ENCODE measurements around the gene ZNF689. TPM values are rescaled to one million over a fixed set of nuclear protein-coding genes. Genes with fewer than 3 reads are reported as not detected.
"Not testable (repeated sequence)": the region's sequence is repeated elsewhere in the genome, so short reads cannot be mapped to it uniquely, and the experiment has no call there.

The ZNF689 gene
- total and polyA plus RNA-seq, 2 of the 4 experiments (the other 2 are of a cell fraction) = 2.7 to 2.9 TPM

DNA sequence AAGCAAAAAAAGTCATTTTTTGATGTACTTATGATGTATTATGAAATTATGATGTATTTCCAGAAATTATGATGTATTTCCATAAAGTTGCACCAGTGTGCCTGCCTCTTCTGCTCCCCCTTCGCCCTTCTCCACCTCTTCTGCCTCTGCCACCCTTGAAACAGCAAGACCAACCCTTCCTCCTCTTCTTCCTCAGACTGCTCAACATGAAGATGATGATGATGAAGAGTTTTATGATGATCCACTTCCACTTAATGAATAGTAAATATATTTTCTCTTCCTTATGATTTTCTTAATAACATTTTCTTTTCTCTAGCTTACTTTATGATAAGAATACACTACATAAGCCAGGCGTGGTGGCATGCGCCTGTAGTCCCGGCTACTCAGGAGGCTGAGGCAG lies 17.3 kb downstream of the ZNF689 start:
- no peaks in the 10 kb centered on the region for H3K9me3 ChIP-seq (ENCODE audit: control insufficient read depth, insufficient read depth, low read length)
- H3K79me1 ChIP-seq (ENCODE audit: low read depth in 1 of 2, low read length in 2 of 2) = no peaks in the 10 kb centered on the region; a peak in 1 of 4 replicates
- no peak overlapping the region for H4K5ac ChIP-seq (ENCODE audit: low read depth, low read length)
- ATAC-seq (ENCODE audit: low read depth) (no peak), DNase-seq (no peak)
- POLR2A ChIA-PET (ENCODE audit: unreplicated experiment) = no interaction called here
- no peak overlapping the region for H4K91ac ChIP-seq (ENCODE audit: insufficient read depth, low read depth, low read length)
- H3K4me3 ChIP-seq (ENCODE audit: insufficient read depth, low read depth, low read length) = no peak overlapping the region
- in situ Hi-C loops (cut with MboI; ENCODE audit: low sequenced_read_pairs) = no loop called here
- dilution Hi-C loops (cut with HindIII; ENCODE audit: low sequenced_read_pairs, unreplicated experiment) = no loop called here
- no peak overlapping the region for H3K4me2 ChIP-seq (ENCODE audit: low read depth, low read length)
- BruUV-seq (replicated peaks) = no TSS peak
- H3K4me1 ChIP-seq (ENCODE audit: control insufficient read depth, insufficient read depth, low read length) = no peaks in the 10 kb centered on the region
- no peak overlapping the region for H2BK120ac ChIP-seq (ENCODE audit: low read depth, low read length)
- no CpG with 5 or more reads among the region's 4 CpGs for WGBS, 2 experiments (ENCODE audit: extremely low coverage in 2 of 2, insufficient read length in 1 of 2)
- no peak overlapping the region for H2BK5ac ChIP-seq (ENCODE audit: low read depth, low read length, poor library complexity, severe bottlenecking)
- no peak overlapping the region for H3K4ac ChIP-seq (ENCODE audit: low read depth, low read length)
- CTCF ChIA-PET = interaction anchor here (0.6 kb wide), 1 partner anchor 66 kb away, joined by 3 read pairs; no protein-coding TSS in a partner anchor
- H3K9me1 ChIP-seq (ENCODE audit: insufficient read depth, low read length) = no peaks in the 10 kb centered on the region
- no peaks in the 10 kb centered on the region for H3K27me3 ChIP-seq (ENCODE audit: control insufficient read depth, insufficient read depth, low read length)
- intact Hi-C loops (cut with micrococcal nuclease) = no loop called here
- H3K14ac ChIP-seq (replicated peaks; ENCODE audit: low read depth, low read length) = no peak overlapping the region
- no peak overlapping the region for H2AK5ac ChIP-seq (ENCODE audit: low read depth, low read length)
- no peak overlapping the region for H2BK15ac ChIP-seq (ENCODE audit: low read depth, low read length)
- H4K8ac ChIP-seq (ENCODE audit: low read depth in 2 of 2, low read length in 2 of 2) = no peak overlapping the region
- H3K36me3 ChIP-seq (ENCODE audit: control insufficient read depth, insufficient read depth, low read length) = no peaks in the 10 kb centered on the region
- TF ChIP-seq POLR2A (IDR thresholded peaks at IDR 0.05; ENCODE audit: low read depth, low read length) = no peak
- H3K56ac ChIP-seq (ENCODE audit: extremely low read depth, insufficient read depth, low read length) = no peak overlapping the region
- no peak overlapping the region for H2AK9ac ChIP-seq (replicated peaks; ENCODE audit: low read depth, low read length, poor library complexity)
- no peak overlapping the region for H2AFZ ChIP-seq (replicated peaks; ENCODE audit: low read length, poor library complexity)
- no peak overlapping the region for H3K23ac ChIP-seq (ENCODE audit: low read depth, low read length)
- no peaks in the 10 kb centered on the region for H4K20me1 ChIP-seq (ENCODE audit: insufficient read depth, low read length)
- H3K27ac ChIP-seq (ENCODE audit: insufficient read depth, low read length) = no peak overlapping the region
- H3K9ac ChIP-seq (ENCODE audit: low read depth, low read length) = no peak overlapping the region
- H2BK20ac ChIP-seq (ENCODE audit: low read depth, low read length) = no peak overlapping the region
- H3K18ac ChIP-seq (ENCODE audit: low read depth, low read length) = no peak overlapping the region

DNA sequence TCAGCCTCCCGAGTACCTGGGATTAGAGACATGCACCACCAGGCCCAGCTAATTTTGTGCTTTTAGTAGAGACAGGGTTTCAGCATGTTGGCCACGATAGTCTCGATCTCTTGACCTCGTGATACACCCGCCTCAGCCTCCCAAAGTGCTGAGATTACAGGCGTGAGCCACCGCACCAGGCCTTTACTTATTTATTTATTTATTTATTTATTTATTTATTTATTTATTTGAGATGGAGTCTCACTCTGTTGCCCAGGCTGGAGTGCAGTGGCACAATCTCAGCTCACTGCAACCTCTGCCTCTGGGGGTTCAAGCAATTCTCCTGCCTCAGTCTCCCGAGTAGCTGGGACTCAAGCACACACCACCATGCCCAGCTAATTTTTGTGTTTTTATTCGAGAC lies 19.3 kb downstream of the ZNF689 start:
- H3K14ac ChIP-seq (replicated peaks; ENCODE audit: low read depth, low read length); H3K4ac ChIP-seq (ENCODE audit: low read depth, low read length); H4K5ac ChIP-seq (ENCODE audit: low read depth, low read length); H4K20me1 ChIP-seq (ENCODE audit: insufficient read depth, low read length); ATAC-seq (ENCODE audit: low read depth); POLR2A ChIA-PET (ENCODE audit: unreplicated experiment); DNase-seq; H4K91ac ChIP-seq (ENCODE audit: insufficient read depth, low read depth, low read length); H3K9ac ChIP-seq (ENCODE audit: low read depth, low read length); in situ Hi-C loops (cut with MboI; ENCODE audit: low sequenced_read_pairs); H3K18ac ChIP-seq (ENCODE audit: low read depth, low read length); H3K9me3 ChIP-seq (ENCODE audit: control insufficient read depth, insufficient read depth, low read length); H2BK20ac ChIP-seq (ENCODE audit: low read depth, low read length); dilution Hi-C loops (cut with HindIII; ENCODE audit: low sequenced_read_pairs, unreplicated experiment); H3K27me3 ChIP-seq (ENCODE audit: control insufficient read depth, insufficient read depth, low read length); H2AK9ac ChIP-seq (replicated peaks; ENCODE audit: low read depth, low read length, poor library complexity); H3K4me2 ChIP-seq (ENCODE audit: low read depth, low read length); H2BK120ac ChIP-seq (ENCODE audit: low read depth, low read length); H3K36me3 ChIP-seq (ENCODE audit: control insufficient read depth, insufficient read depth, low read length); H2BK15ac ChIP-seq (ENCODE audit: low read depth, low read length); H3K4me1 ChIP-seq (ENCODE audit: control insufficient read depth, insufficient read depth, low read length); H4K8ac ChIP-seq (ENCODE audit: low read depth in 2 of 2, low read length in 2 of 2); H2AK5ac ChIP-seq (ENCODE audit: low read depth, low read length); H2BK5ac ChIP-seq (ENCODE audit: low read depth, low read length, poor library complexity, severe bottlenecking); intact Hi-C loops (cut with micrococcal nuclease); H3K27ac ChIP-seq (ENCODE audit: insufficient read depth, low read length); H3K9me1 ChIP-seq (ENCODE audit: insufficient read depth, low read length); H3K56ac ChIP-seq (ENCODE audit: extremely low read depth, insufficient read depth, low read length); H3K4me3 ChIP-seq (ENCODE audit: insufficient read depth, low read depth, low read length); BruUV-seq (replicated peaks); H3K23ac ChIP-seq (ENCODE audit: low read depth, low read length); H2AFZ ChIP-seq (replicated peaks; ENCODE audit: low read length, poor library complexity): not testable (repeated sequence)
- CTCF ChIA-PET = interaction anchor here (0.7 kb wide), 1 partner anchor 54 kb away, joined by 7 read pairs; no protein-coding TSS in a partner anchor
- H3K79me1 ChIP-seq (ENCODE audit: low read depth in 1 of 2, low read length in 2 of 2) = peaks cover 8 to 15% of the 10 kb centered on the region in 2 experiments; a peak in 2 of 4 replicates
- no CpG with 5 or more reads among the region's 9 CpGs for WGBS, 2 experiments (ENCODE audit: extremely low coverage in 2 of 2, insufficient read length in 1 of 2)

Measured in IMR-90 (cell line).